GM18498 (cell line): ENCODE results near the gene NTN4.
"Not testable (repeated sequence)": the region's sequence is repeated elsewhere in the genome, so short reads cannot be mapped to it uniquely, and the experiment has no call there.

Experiments used
- ATAC-seq: cut with Tn5 transposase; IDR thresholded peaks from one replicate; pipeline ENCODE4 v1.9.1; 2021; ENCODE audit warnings: mild to moderate bottlenecking, moderate library complexity; ENCODE audit not compliant: unreplicated experiment

Gene NTN4

DNA sequence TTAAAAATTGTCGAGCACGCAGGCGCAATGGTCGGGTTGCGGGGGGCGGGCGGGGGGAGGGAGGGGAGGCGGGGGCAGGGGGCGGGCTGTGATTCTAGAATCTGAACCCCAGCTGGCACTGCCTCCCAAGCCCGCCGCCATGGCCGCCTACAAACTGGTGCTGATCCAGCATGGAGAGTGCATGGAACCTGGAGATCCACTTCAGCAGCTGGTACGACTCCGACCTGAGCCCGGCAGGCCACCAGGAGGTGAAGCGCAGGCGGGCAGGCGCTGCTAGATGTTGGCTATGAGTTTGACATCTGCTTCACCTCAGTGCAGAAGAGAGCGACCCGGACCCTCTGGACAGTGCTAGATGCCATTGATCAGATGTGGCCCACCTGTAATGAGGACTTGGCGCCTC lies 118.4 kb downstream of the NTN4 start:
- ATAC-seq, result no peak

DNA sequence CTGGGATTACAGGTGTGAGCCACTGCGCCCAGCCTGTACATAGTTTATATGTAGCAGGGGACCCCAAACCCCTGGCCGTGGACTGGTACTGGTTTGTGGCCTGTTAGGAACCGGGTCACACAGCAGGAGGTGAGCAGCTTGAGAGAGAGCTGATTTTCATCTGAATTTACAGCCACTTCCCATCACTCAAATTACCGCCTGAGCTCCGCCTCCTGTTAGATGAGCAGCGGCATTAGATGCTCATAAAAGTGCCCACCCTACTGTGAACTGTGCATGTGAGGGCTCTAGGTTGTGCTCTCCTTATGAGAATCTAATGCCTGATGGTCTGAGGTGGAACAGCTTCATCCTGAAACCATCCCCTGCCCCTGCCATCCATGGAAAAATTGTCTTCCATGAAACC lies 119.3 kb downstream of the NTN4 start:
- ATAC-seq, result no peak

DNA sequence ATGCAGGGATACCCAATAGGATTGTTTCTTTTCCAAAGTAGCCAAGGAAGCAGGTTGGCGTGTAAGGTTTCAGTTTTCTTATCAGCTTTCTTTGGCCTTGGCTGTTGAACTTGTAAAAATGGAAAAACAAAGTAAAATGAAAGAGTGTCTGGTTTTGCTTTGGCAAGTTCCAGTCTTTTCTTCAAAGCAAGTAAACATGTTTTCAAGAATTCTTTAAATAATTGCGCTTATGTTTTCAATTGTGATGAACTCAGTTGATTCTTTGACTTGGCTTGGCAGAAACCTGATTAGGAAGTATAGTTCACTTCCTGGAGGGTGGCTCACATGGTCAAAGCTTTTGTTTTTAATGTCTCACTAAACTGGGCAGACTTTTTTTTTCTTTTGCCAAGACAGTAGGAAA lies 127.0 kb downstream of the NTN4 start:
- no peak for ATAC-seq

DNA sequence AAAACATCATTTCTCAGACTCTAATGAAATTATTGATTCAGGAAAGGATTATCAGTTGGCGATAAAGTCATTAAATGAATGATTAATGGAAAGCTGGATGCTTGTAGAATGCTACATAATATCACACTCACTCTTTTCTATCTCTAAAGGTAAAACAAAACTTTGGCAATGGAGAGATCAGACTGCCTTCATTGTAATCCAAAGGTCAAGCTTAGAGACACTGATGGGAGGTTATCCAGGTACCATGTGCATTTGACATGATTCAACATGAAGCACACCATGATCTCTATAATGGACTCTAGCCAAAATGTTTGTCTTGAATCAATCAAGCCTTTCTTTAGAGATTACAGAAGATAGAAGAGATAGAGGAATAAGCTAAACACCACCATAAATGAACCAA lies 129.2 kb downstream of the NTN4 start:
- no peak for ATAC-seq

DNA sequence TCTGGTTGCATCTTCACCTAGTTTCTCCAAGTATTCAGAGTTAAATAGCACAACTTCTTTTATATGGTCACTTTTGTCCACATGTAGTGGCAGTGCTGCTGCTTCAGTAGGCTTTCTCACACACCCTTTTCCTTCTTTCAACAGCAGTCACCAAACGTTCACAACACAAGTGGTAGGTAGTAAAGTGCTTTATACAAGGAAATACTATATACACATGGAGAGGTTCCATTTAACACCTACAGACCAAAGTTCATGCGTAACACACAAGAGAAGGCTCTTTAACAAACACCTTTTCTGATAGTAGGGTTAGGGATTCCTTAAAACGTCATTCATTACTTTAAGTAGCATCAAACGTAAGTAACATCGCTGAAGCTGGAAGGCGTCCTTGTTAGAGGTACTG lies 132.2 kb downstream of the NTN4 start:
- ATAC-seq, result no peak

DNA sequence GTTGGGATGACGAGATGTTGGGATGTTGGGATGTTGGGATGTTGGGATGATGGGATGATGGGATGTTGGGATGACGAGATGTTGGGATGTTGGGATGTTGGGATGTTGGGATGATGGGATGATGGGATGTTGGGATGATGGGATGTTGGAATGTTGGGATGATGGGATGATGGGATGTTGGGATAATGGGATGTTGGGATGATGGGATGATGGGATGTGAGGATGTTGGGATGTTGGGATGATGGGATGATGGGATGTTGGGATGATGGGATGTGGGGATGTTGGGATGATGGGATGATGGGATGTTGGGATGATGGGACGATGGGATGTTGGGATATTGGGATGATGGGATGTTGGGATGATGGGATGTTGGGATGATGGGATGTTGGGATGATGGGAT lies 135.9 kb downstream of the NTN4 start:
- not testable (repeated sequence) for ATAC-seq

DNA sequence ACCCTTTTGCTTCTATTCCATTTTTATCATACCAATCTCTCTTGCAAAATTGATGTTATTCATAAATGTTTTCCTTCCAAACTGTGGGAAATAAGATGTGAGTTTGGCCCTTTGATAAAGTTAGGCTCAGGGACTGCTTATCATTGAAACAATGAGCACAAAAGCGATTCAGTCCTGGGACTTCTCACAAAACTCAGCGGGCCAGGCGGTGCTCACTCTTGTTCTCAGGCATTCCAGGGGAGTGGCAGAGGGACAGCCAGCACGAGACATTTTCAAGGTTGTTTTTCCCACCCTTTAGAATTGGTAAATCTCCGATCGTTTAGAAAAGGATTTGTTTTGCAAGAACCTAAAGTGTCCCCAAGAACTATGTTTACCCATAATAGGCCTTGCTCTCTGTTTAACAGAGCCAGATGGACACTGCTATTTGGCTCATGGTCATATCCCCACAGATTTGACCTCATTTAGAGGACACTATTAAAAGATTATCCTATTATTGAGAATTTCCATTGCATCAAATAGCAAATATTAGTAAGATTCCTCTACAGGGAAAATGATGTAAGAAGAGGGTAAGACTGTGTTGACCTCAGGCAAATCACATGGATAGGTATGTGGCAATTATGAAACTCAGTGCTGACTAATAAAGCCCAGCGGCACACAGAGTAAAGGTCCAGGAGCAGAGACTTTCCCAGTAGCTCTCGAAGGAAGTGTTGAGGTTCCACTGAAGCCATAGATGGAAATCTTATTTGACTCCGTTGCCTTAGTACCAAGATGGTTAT lies 136.6 kb downstream of the NTN4 start:
- no peak for ATAC-seq

DNA sequence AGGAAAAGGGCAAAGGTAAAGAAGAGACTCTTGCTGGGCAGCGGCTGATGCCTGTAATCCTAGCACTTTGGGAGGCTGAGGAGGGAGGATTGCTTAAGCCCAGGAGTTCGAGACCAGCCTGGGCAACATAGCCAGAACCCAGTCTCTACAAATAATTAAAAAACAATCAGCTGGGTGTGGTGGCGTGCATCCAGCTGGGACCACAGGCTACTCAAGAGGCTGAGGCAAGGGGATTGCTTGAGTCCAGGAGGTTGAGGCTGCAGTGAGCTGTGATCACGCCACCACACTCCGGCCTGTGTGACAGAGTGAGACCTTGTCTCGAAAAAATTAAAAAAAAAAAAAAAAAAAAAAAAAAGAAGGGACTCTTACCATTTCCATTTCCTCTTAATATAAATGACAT lies 138.9 kb downstream of the NTN4 start:
- no peak for ATAC-seq

DNA sequence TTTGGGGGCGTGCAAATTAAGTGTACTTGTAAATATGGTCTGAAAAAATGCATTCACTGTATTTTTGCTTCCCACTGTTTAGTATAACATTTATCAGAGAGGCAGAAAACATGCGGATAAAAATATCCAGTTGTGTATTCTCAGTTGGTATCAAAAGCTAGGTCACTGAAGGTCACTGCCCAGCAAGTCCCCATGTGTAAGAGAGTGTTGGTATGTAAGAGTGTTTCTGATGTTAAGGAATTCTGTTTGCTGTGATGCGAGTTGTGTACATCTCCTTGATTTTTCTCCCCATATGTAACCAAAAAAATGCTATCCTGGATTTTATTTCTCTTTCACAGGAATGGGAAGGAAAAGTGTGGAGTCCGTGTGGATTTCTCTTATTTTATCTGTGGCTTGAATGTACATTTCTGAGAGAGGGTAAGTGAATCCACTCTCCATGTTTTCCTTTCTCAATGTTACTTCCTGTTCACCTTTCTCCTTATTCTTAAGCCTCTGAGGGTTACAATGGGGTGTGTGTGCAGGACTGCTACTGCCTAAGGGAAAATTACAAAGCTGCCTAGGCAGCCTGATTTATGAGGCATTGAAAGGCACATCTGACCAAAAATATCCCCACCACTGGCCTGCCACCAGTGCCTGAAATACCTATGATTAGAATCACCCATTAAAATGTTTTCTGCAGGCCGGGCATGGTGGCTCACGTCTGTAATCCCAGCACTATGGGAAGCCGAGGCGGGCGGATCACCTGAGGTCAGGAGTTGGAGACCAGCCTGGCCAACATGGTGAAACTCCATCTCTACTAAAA lies 141.4 kb downstream of the NTN4 start:
- ATAC-seq, result no peak

DNA sequence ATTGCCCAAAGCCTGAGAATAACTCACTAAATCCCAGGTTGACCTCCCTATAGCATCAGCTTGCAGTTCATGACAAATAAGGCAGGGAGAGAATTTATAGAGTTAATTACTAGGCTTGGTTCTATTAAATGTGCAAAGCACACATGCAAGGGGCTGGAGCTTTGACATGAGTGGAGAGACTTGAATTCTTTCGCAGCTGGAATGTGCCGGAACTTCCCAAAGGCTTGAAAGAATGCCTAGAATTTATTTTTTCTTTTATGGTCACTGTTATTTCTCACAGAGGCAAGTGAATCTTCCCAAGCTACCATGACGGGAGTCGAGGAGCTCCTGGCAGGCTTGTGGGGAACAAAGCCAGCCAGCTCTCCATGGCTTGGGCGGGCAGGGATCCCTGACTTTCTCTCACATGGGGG lies 143.8 kb downstream of the NTN4 start:
- ATAC-seq, result no peak

DNA sequence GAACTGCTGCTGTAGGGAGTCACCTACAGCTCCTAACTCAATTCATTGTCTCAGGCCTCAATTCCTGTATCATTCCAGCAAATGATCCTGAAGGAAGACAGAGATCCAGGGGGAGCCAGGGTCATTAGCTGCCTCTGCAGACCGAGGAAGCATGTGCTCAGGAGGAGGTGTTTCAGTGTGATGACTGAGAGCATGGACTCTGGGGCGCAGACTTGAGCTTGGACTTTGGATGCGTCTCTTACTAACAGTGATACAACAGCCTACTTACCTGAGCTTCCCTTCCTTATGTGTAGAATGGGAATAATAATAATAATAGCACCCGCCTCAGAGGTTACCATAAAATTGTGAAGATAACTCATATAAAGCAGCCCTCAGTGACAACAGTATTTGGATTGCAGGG lies 147.3 kb downstream of the NTN4 start:
- no peak for ATAC-seq

DNA sequence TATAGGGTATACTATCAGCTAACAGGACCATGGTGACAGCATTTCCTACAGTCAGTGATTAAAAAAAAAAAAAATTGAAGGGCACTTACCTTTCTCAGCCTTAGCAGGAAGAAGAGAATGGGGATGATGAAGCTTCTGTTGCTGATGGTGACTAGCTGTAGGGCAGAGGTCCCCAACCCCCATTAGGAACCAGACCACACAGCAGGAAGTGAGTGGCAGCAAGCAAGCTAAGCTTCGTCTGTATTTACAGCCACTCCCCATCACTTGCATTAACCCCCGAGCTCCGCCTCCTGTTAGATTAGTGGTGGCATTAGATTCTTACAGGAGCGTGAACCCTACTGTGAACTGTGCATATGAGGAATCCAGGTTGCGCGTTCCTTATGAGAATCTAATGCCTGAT lies 148.0 kb downstream of the NTN4 start:
- ATAC-seq, result no peak

DNA sequence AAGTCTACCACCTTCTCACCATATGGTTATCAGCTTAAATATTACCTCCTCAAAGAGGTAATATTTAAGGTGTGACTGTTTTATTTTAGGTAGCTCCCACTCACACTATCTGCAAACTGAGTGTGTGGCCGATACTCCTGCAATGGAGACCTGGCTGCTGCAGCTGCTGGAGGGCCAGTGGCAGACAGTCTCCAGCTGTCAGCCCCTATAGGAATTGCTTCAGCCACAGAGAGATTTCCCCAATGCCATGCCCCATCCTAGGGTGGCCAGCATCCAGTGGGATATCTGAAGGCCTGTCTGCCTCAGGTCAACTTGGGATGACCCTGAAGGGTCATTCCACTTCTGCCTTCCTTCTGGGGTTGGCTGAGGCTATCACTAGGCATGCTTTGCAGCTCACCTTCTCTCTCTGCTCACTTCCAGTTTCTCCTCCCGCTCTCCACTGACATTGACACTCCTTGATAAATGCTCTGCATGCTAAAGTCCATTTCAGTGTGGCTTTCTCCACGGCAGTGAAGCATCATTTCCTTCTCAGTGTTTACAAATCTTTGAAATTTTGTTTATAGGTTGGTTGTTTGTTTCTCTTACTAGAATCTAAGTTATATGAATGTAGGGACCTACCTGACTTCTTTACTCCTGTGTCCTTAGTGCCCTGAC lies 149.1 kb downstream of the NTN4 start:
- ATAC-seq, result no peak

DNA sequence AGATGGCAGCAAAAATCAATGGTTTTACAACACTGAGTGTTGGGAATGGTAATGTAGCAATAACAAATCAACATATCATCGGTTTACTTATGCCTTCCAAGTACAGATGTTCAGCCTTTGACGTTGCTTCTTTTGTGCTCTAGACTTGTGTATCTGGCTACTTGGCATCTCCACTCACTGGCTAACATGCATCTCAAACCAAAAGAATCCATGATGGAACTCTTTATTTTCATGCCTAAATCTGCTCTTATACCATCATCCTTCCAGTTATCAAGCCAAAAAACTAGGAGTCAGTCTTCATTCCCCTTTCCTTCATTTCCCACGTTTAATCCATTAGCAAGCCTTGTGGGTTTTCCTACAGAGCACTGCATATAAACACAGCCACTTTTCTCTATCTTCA lies 150.0 kb downstream of the NTN4 start:
- no peak for ATAC-seq

DNA sequence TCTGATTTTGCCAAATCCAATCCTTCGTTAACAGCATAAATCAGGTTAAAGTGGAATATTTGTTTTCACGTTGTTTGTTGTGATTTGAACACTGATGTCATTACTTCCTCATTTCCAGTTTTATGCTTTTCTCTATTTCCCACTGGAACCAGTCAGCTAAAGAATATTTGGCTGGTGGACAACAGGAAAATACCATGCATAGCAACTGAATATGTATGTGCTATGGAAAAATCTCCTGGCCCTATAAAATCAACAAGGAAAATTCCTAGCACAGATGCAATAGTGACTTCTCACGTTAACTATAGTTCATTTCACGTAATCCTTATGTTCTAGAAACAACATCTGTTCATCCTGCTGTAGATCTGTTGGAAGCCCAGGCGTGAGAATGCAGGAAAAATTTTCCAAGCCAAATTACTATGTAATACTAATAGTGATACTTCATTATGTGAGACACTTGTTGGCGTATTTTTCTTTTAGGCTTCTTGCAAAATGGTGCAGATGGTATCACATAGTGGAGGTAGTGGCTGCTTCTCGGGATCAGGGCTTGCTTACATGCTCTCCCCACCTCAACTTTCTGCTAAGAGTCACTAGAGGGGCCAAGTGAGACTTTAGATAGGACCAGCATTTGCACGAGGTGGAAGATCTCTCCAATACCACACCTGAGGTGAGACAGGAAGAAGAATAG lies 153.0 kb downstream of the NTN4 start:
- ATAC-seq, result no peak

DNA sequence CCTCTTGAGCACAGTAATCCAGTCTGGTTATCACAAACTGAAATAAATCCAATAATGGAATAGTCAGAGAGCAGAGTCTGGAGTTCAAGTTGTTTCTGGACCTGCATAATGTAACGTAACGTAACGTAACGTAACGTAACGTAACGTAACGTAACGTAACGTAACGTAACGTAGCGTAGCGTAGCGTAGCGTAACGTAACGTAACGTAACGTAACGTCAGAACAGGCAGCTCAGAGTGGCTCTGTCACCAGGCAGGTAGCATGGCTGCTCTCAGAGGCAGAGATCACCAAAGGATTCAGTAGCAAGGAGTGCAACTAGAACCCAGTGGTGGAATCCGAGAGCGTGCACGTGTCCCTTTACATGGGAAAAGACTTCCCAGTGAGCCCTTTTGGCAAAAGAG lies 153.6 kb downstream of the NTN4 start:
- ATAC-seq, result no peak

DNA sequence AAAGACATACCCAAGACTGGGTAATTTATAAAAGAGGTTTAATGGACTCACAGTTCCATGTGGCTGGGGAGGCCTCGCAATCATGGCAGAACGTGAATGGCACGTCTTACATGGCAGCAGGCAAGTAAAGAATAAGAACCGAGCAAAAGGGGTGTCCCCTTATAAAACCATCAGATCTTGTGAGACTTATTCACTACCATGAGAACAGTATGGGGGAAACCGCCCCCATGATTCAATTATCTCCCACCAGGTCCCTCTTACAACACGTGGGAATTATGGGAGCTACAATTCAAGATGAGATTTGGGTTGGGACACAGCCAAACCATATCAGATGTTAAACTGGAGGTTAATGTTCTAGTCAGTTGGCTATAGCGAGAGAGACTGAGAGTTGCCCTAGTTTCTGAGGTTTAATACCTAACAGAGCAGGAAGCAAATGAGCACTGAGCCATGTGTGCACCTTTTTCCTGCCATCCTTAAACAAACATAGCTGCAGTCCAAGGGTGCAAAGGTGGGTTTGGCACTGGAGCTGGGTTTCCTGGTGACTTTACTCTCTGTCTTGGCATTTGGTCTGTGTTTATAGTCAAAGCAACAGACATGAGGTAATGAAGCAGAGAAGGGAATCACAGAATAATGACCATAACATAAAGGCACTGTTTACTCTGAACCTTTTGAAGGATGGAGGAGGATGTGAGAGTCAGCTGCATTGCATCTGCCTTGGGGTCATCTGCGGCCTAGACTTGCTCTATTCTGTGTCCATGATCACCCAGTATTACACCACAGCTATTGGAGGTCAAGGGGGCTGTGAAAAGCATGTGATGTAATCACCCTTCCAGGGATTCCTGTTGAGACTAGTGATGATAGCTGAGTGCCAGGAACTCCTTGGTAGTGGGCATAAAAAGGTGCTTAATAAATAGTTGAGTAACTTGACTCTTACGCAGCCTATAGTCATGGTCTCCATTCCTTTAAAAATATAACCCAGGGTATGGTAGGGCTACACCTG lies 155.6 kb downstream of the NTN4 start:
- ATAC-seq, result peak; percentile 76

DNA sequence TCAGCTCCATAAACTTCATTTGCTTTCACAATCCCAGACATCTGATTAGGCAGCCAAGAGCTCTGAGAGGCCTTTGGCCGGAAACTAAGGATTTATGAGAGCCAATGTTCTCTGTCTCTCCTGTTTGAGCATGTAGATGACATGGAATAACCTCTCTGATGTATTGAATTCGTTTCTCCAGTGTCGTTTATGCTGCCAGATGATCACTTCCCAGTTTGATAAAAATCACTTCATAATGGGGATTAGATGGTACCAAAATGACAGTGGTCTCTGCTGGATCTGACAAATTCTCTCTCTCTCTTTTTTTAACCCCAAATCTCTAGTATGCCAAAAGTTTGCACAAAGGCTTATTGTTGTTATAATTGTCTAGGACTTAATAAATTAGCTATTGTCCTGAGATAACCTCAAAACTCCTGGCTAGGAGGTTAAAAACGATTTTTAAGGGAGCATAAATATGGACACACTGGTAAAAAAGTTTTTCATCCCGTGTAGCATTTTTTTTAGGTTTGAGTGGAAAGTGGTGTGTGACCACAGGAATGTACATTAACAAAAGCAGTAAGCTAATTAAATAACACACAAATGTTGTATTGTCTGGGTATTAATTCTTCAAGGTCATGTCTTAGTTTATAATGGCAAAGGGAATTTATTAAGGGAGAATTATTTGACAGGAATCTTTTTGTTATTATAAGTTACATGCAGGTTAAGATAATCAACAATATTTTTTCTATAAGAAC lies 156.7 kb downstream of the NTN4 start:
- no peak for ATAC-seq

DNA sequence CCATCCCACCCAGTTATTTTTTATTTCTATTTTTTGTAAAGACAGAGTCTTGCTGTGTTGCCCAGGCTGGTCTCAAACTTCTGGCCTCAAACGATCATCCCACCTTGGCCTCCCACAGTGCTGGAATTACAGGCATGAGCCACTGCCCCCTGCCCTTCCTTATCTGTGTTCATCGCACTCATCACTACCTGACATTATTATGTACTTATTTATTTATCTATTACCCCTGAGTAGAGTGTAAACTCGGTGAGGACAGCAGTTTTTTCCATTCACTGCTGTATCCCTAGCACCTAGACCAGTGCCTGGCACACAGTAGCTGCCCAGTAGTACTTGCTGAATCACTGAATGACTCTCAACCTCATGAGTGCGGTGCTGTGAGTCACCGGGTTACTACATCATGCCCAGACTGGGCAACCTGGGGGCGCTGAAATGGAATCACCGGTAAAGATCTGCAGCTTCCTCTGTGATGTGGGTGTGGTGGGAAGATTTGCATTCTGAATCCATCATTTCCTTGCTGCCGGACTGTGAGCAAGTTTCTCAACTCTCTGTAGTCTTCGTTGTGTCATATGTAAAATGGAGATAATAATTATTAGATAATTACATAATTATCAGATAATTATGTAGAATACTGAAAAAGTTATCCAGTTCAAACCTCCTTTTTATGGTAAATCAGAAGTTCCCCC lies 157.4 kb downstream of the NTN4 start:
- no peak for ATAC-seq
